Psoas muscle (tissue), 8 donors: Measurements from ENCODE around the gene THNSL1. TPM values are rescaled to one million over a fixed set of nuclear protein-coding genes. Genes with fewer than 3 reads are reported as not detected.
"Not testable (repeated sequence)": the region's sequence is repeated elsewhere in the genome, so short reads cannot be mapped to it uniquely, and the experiment has no call there.

ENCODE experiments used
- ATAC-seq, 4 donors: fragments of 200-7000 bp; cut with Tn5 transposase; one replicate each; pipeline ENCODE4 v1.9.1; 2020; ENCODE audit warnings: moderate library complexity in 3 of 4, mild to moderate bottlenecking in 2 of 4
- DNase-seq, 2 donors: peaks; one replicate each; pipeline ENCODE4 v3.0.0-alpha.2; 2020
- H3K27ac ChIP-seq: fragments of 200-600 bp; one replicate; pipeline ENCODE4 v1.8.0; 2022
- H3K27me3 ChIP-seq, 3 donors: fragments of 200-600 bp in 1 of 3; one replicate each; pipeline versions ENCODE4 v1.6.1 to v1.8.0; 2013 to 2022; ENCODE audit warnings: low read length in 2 of 3, mild to moderate bottlenecking in 2 of 3, moderate library complexity in 1 of 3; ENCODE audit not compliant: insufficient read depth in 3 of 3
- H3K36me3 ChIP-seq, 2 donors: fragments of 200-600 bp in 1 of 2; one replicate each; pipeline versions ENCODE4 v1.6.1 to v1.8.0; 2013 to 2022; ENCODE audit warnings: low read depth in 1 of 2, mild to moderate bottlenecking in 1 of 2, moderate library complexity in 1 of 2; ENCODE audit not compliant: insufficient read depth in 1 of 2
- H3K4me1 ChIP-seq: fragments of 200-600 bp; one replicate; pipeline ENCODE4 v1.8.0; 2022
- H3K4me3 ChIP-seq: fragments of 200-600 bp; one replicate; pipeline ENCODE4 v1.8.0; 2022; ENCODE audit warnings: mild to moderate bottlenecking
- H3K9me3 ChIP-seq: fragments of 200-600 bp; one replicate; pipeline ENCODE4 v1.8.0; 2022
- CTCF ChIP-seq: fragments of 200-600 bp; IDR thresholded peaks from one replicate; pipeline ENCODE4 v1.8.0; 2022; ENCODE audit warnings: antibody characterized with exemption
- WGBS, 3 donors: extraction: QIAGEN DNeasy Blood & Tissue Kit; methylation state at CpG; one replicate each; pipeline versions ENCODE4 v1.1.6 to v1.1.7; 2013; 5-methylcytosine and 5-hydroxymethylcytosine counted together
- intact Hi-C, 2 donors: fragments of 100-400 bp; cut with DNase I; formaldehyde crosslinking; loops; one replicate each; pipeline versions ENCODE4 v1.11.0 to v1.14.2; 2022
- polyA plus RNA-seq, 3 donors: library from polyadenylated mRNA; stranded (reverse); fragments of 200-250 nt; gene quantifications; one replicate each; pipeline ENCODE4 v1.2.3, GENCODE V29; 2013
- total RNA-seq, 4 donors: library from RNA; stranded (reverse); fragmentation: NEBNext Ultra II Directional in 2 of 4; extraction: Animal tissue kit (Norgen Biotek cat#: 25700) in 2 of 4; gene quantifications; one replicate each; pipeline versions ENCODE4 v1.2.1 to v1.2.4, GENCODE V29; 2021 to 2023
- donor health status: healthy with polysubstance abuse.
- donor health status: DM: no; HTN: no; CAD: no; lungs with moderate emphysema.
- donor health status: Bipolar disorder and iron deficiency.
- donor health status: healthy.
- donor health status: DM: yes; HTN: yes; CAD: no.
- donor health status: DM: no; HTN: no; CAD: no.
- donor health status: DM: no; HTN: no; CAD: no.
- donor health status: DM: yes; HTN: yes; CAD: no.

The THNSL1 gene
- total and polyA plus RNA-seq, 7 donors, result 2.0 to 8.7 (median 3.2) TPM

- Histone ChIP-seq H3K4me3 (no peak overlapping the region), H3K27me3 (no peaks in the 10 kb centered on the region), H3K36me3 (no peaks in the 10 kb centered on the region), H3K4me1 (no peaks in the 10 kb centered on the region), H3K9me3 (no peaks in the 10 kb centered on the region), H3K27ac (no peak overlapping the region)
- no peak for ATAC-seq
- no peak for DNase-seq
- no peak for TF ChIP-seq CTCF
- intact Hi-C loops, result loop anchor here in 1 of 2 donors (5.0 kb wide), 1 partner anchor 351 kb away; no protein-coding TSS in a partner anchor
- WGBS, 3 donors, result 93 to 97% (median 94%) methylated on average over 1 of the region's 1 CpG
Observed at GRCh38 chr10:24993237-24993958, 23.0 kb upstream of the THNSL1 start.

- ATAC-seq, result no peak
- Histone ChIP-seq H3K27me3 (no peaks in the 10 kb centered on the region), H3K4me1 (no peaks in the 10 kb centered on the region), H3K27ac (no peak overlapping the region), H3K4me3 (no peak overlapping the region), H3K9me3 (peaks cover 5% of the 10 kb centered on the region), H3K36me3 (no peaks in the 10 kb centered on the region)
- no peak for TF ChIP-seq CTCF
- intact Hi-C loops, result no loop called here
- no peak for DNase-seq
Observed at GRCh38 chr10:24995072-24995471, 21.3 kb upstream of the THNSL1 start.

DNA sequence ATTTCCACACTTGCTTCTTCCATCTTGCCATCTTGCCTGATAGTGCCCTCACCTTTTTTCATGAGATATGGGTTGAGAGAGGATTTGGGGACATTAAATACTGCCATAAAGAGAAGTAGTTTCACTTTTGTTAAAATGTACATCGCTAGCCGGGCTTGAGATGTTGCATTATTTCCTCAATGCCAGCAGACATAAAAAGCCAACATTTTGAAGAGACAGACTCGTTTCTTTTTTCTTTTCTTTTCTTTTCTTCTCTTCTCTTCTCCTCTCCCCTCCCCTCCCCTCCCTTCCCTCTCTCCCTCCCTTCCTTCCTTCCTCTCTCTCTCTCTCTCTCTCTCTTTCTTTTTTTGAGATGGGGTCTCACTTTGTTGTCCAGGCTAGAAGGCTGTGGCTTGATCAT, 18.4 kb upstream of the THNSL1 start:
- WGBS, 3 donors, result 79 to 82% (median 81%) methylated on average over 3 of the region's 3 CpGs
- ATAC-seq, result no peak
- H3K4me1 ChIP-seq, result no peaks in the 10 kb centered on the region

DNA sequence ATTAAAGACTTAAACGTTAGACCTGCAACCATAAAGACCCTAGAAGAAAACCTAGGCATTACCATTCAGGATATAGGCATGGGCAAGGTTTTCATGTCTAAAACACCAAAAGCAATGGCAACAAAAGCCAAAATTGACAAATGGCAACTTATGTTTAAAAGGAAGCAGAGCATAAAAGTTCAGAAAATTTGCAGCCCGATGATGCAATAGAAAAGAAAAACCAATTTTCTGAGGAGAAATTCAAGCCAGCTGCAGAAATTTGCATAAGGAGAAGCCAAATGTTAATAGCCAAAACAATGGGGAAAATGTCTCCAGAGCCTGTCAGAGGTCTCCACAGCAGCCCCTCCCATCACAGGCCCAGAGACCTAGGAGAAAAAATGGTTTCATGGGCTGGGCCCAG, 4.8 kb upstream of the THNSL1 start:
- H3K27me3 ChIP-seq, H3K27ac ChIP-seq, H3K4me3 ChIP-seq, ATAC-seq, H3K9me3 ChIP-seq, DNase-seq, H3K36me3 ChIP-seq, H3K4me1 ChIP-seq: not testable (repeated sequence)
- WGBS, 3 donors, result 68 to 91% (median 83%) methylated on average over 2 of the region's 2 CpGs
- intact Hi-C loops, result loop anchor here (10.0 kb wide), 3 partner anchors 287 to 377 kb away; partner anchors contain the start of gene ARHGAP21 (in 1 of the 2)

More for the DNA sequence above, 18.4 kb upstream of the THNSL1 start:
- Histone ChIP-seq H3K27me3 (no peaks in the 10 kb centered on the region), H3K4me3 (no peak overlapping the region), H3K36me3 (no peaks in the 10 kb centered on the region), H3K9me3 (peaks cover 13% of the 10 kb centered on the region), H3K27ac (no peak overlapping the region)
- TF ChIP-seq CTCF, result no peak
- intact Hi-C loops, result no loop called here
- no peak for DNase-seq

DNA sequence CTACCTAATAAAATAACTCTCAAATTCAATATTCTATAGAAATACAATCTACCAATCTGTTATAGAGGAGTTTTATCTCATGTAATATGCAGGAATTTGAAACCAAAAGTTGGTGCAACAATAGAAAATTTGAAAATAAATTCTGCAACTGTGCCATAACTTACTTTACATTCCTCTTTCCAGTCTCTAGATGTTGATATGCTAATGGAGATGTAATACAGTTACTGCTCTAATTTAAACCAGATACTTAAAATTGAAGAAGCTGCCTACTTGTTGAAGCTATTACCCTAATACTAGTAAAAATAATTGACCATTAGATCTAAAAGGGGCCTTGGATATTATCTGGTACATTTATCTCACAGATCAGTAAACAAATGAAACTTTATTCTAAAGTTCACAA, 1.8 kb upstream of the THNSL1 start:
- Histone ChIP-seq H3K9me3 (no peaks in the 10 kb centered on the region), H3K4me1 (peaks cover 11% of the 10 kb centered on the region), H3K4me3 (no peak overlapping the region), H3K36me3 (no peaks in the 10 kb centered on the region), H3K27ac (no peak overlapping the region), H3K27me3 (no peaks in the 10 kb centered on the region)
- intact Hi-C loops, result loop anchor here (10.0 kb wide), 3 partner anchors 290 to 380 kb away; partner anchors contain the start of gene ARHGAP21 (in 1 of the 2)
- TF ChIP-seq CTCF, result no peak
- DNase-seq, result no peak
- no peak for ATAC-seq
